ENCODE data around the gene KDM6A. TPM values are rescaled to one million over a fixed set of nuclear protein-coding genes. Genes with fewer than 3 reads are reported as not detected.

Gene KDM6A
- total and polyA plus RNA-seq, 2 of the 13 experiments (the other 11 are each of a cell fraction or from before 2014, with no cell fraction given), result 16.7 to 18.2 TPM

GRCh38 chrX:44935172-44935571, 62.2 kb downstream of the KDM6A start (continued):
- no peak for TF ChIP-seq ZBTB40 (IDR thresholded peaks at IDR 0.05)
- TF ChIP-seq ZBTB40 (CRISPR knock-in tag; IDR thresholded peaks at IDR 0.05), result no peak
- no peak for TF ChIP-seq ZNF326 (CRISPR knock-in tag; IDR thresholded peaks at IDR 0.05; ENCODE audit: borderline replicate concordance)
- TF ChIP-seq HNF4A (CRISPR knock-in tag; IDR thresholded peaks at IDR 0.05), result no peak
- no peak for TF ChIP-seq ATAD3A (CRISPR knock-in tag; IDR thresholded peaks at IDR 0.05)
